ENCODE results near the gene CALN1.

Gene CALN1

GRCh38 chr7:72298912-72299311, 113.2 kb downstream of the CALN1 start:
- H3K27me3 ChIP-seq: no peaks in the 10 kb centered on the region

GRCh38 chr7:72298091-72298490, 114.0 kb downstream of the CALN1 start:
- H3K4me1 ChIP-seq: peaks cover 0 to 2% (median 0%) of the 10 kb centered on the region in 10 experiments; a peak in 3 of 20 replicates
- H3K27ac ChIP-seq: no peak overlapping the region
- H3K4me2 ChIP-seq: no peak overlapping the region
- H3K36me3 ChIP-seq: no peaks in the 10 kb centered on the region
- H4K20me1 ChIP-seq: no peaks in the 10 kb centered on the region
- no peak overlapping the region for H3K4me3 ChIP-seq
- no peak overlapping the region for H3K9ac ChIP-seq
- H3K9me3 ChIP-seq (replicated peaks in 1 of 11): no peaks in the 10 kb centered on the region; a peak in 1 of 22 replicates
- no peak for TF ChIP-seq Cebpa-rat (IDR thresholded peaks at IDR 0.05)
- H3K27me3 ChIP-seq: no peaks in the 10 kb centered on the region

More at GRCh38 chr7:72298912-72299311, 113.2 kb downstream of the CALN1 start:
- no peak for TF ChIP-seq Cebpa-rat (IDR thresholded peaks at IDR 0.05)
- H3K27ac ChIP-seq: no peak overlapping the region
- H3K4me2 ChIP-seq: no peak overlapping the region
- no peaks in the 10 kb centered on the region for H3K36me3 ChIP-seq
- H3K4me1 ChIP-seq: no peaks in the 10 kb centered on the region
- no peak overlapping the region for H3K9ac ChIP-seq
- H4K20me1 ChIP-seq: no peaks in the 10 kb centered on the region
- no peak overlapping the region for H3K4me3 ChIP-seq
- no peaks in the 10 kb centered on the region for H3K9me3 ChIP-seq (replicated peaks in 1 of 11)

- Histone ChIP-seq H3K9me3 (replicated peaks in 1 of 11) (no peaks in the 10 kb centered on the region; a peak in 1 of 22 replicates), H3K4me2 (no peak overlapping the region), H3K4me3 (no peak overlapping the region), H3K27me3 (no peaks in the 10 kb centered on the region), H3K9ac (no peak overlapping the region), H4K20me1 (no peaks in the 10 kb centered on the region), H3K27ac (no peak overlapping the region), H3K36me3 (no peaks in the 10 kb centered on the region), H3K4me1 (peaks cover 0 to 6% (median 4%) of the 10 kb centered on the region in 10 experiments; a peak in 7 of 20 replicates)
- no peak for TF ChIP-seq Cebpa-rat (IDR thresholded peaks at IDR 0.05)
These were observed 114.5 kb downstream of the CALN1 start for GRCh38 chr7:72297636-72298035.

- H4K20me1 ChIP-seq: no peaks in the 10 kb centered on the region
- H3K27ac ChIP-seq: no peak overlapping the region
- H3K4me2 ChIP-seq: peak overlapping the region in 9 of 11 experiments; percentile 1 to 38 (median 16); a peak in 6 of 22 replicates
- H3K4me3 ChIP-seq: no peak overlapping the region
- peaks cover 0 to 7% (median 5%) of the 10 kb centered on the region in 10 experiments; a peak in 7 of 20 replicates for H3K4me1 ChIP-seq
- no peaks in the 10 kb centered on the region for H3K27me3 ChIP-seq
- no peaks in the 10 kb centered on the region; a peak in 1 of 22 replicates for H3K36me3 ChIP-seq
- no peak overlapping the region for H3K9ac ChIP-seq
- no peak for TF ChIP-seq Cebpa-rat (IDR thresholded peaks at IDR 0.05)
- H3K9me3 ChIP-seq (replicated peaks in 1 of 11): peaks cover 8 to 15% (median 12%) of the 10 kb centered on the region in 11 experiments; a peak in 19 of 22 replicates
These were observed 119.3 kb downstream of the CALN1 start for GRCh38 chr7:72292794-72293193.

GRCh38 chr7:72292118-72292517, 120.0 kb downstream of the CALN1 start:
- Histone ChIP-seq H3K4me2 (no peak overlapping the region), H3K27ac (no peak overlapping the region), H3K36me3 (no peaks in the 10 kb centered on the region; a peak in 1 of 22 replicates), H4K20me1 (no peaks in the 10 kb centered on the region), H3K27me3 (no peaks in the 10 kb centered on the region), H3K4me1 (peaks cover 0 to 7% (median 6%) of the 10 kb centered on the region in 10 experiments; a peak in 8 of 20 replicates), H3K9ac (no peak overlapping the region), H3K4me3 (no peak overlapping the region), H3K9me3 (replicated peaks in 1 of 11) (peaks cover 8 to 15% (median 12%) of the 10 kb centered on the region in 11 experiments; a peak in 19 of 22 replicates)
- TF ChIP-seq Cebpa-rat (IDR thresholded peaks at IDR 0.05): no peak

GRCh38 chr7:72286519-72286918, 125.6 kb downstream of the CALN1 start:
- TF ChIP-seq Cebpa-rat (IDR thresholded peaks at IDR 0.05): no peak
- H3K4me2 ChIP-seq: 0 out of 22 replicates have a peak overlapping the region, but pooled peaks of 1 of the 11 experiments have one; percentile 9
- H4K20me1 ChIP-seq: no peaks in the 10 kb centered on the region
- H3K9ac ChIP-seq: no peak overlapping the region
- no peaks in the 10 kb centered on the region for H3K27me3 ChIP-seq
- H3K4me1 ChIP-seq: peaks cover 0 to 13% (median 0%) of the 10 kb centered on the region in 10 experiments; a peak in 5 of 20 replicates
- H3K36me3 ChIP-seq: no peaks in the 10 kb centered on the region; a peak in 1 of 22 replicates
- H3K4me3 ChIP-seq: no peak overlapping the region
- H3K27ac ChIP-seq: no peak overlapping the region
- peaks cover 6 to 23% (median 15%) of the 10 kb centered on the region in 11 experiments; a peak in 19 of 22 replicates for H3K9me3 ChIP-seq (replicated peaks in 1 of 11)

GRCh38 chr7:72283309-72283708, 128.8 kb downstream of the CALN1 start:
- peaks cover 0 to 13% (median 0%) of the 10 kb centered on the region in 10 experiments; a peak in 5 of 20 replicates for H3K4me1 ChIP-seq
- H4K20me1 ChIP-seq: no peaks in the 10 kb centered on the region
- no peaks in the 10 kb centered on the region for H3K36me3 ChIP-seq
- H3K9ac ChIP-seq: no peak overlapping the region
- no peak overlapping the region for H3K4me3 ChIP-seq
- H3K4me2 ChIP-seq: no peak overlapping the region
- no peak overlapping the region for H3K27ac ChIP-seq
- H3K27me3 ChIP-seq: no peaks in the 10 kb centered on the region
- no peak for TF ChIP-seq Cebpa-rat (IDR thresholded peaks at IDR 0.05)
- peaks cover 0 to 16% (median 8%) of the 10 kb centered on the region in 11 experiments; a peak in 6 of 22 replicates for H3K9me3 ChIP-seq (replicated peaks in 1 of 11)

- Histone ChIP-seq H3K27me3 (no peaks in the 10 kb centered on the region), H3K4me3 (no peak overlapping the region), H3K27ac (no peak overlapping the region), H3K9me3 (replicated peaks in 1 of 11) (peaks cover 2 to 24% (median 12%) of the 10 kb centered on the region in 11 experiments; a peak in 11 of 22 replicates), H3K9ac (no peak overlapping the region), H3K36me3 (no peaks in the 10 kb centered on the region), H3K4me1 (peaks cover 0 to 3% (median 0%) of the 10 kb centered on the region in 10 experiments; a peak in 4 of 20 replicates), H3K4me2 (no peak overlapping the region), H4K20me1 (no peaks in the 10 kb centered on the region)
- no peak for TF ChIP-seq Cebpa-rat (IDR thresholded peaks at IDR 0.05)
These were observed 130.8 kb downstream of the CALN1 start for GRCh38 chr7:72281308-72281707.

GRCh38 chr7:72279203-72279602, 132.9 kb downstream of the CALN1 start:
- Histone ChIP-seq H3K4me2 (no peak overlapping the region), H3K36me3 (no peaks in the 10 kb centered on the region), H3K4me1 (no peaks in the 10 kb centered on the region), H3K9ac (no peak overlapping the region), H3K4me3 (no peak overlapping the region), H4K20me1 (no peaks in the 10 kb centered on the region), H3K27ac (no peak overlapping the region), H3K27me3 (no peaks in the 10 kb centered on the region), H3K9me3 (replicated peaks in 1 of 11) (peaks cover 5 to 30% (median 13%) of the 10 kb centered on the region in 11 experiments; a peak in 11 of 22 replicates)
- TF ChIP-seq Cebpa-rat (IDR thresholded peaks at IDR 0.05): no peak

- H3K9ac ChIP-seq: no peak overlapping the region
- no peaks in the 10 kb centered on the region for H3K36me3 ChIP-seq
- H3K4me1 ChIP-seq: no peaks in the 10 kb centered on the region
- no peak overlapping the region for H3K27ac ChIP-seq
- H3K9me3 ChIP-seq (replicated peaks in 1 of 11): peaks cover 0 to 23% (median 12%) of the 10 kb centered on the region in 11 experiments; a peak in 11 of 22 replicates
- H3K4me3 ChIP-seq: no peak overlapping the region
- no peak for TF ChIP-seq Cebpa-rat (IDR thresholded peaks at IDR 0.05)
- H3K27me3 ChIP-seq: no peaks in the 10 kb centered on the region
- no peak overlapping the region for H3K4me2 ChIP-seq
- H4K20me1 ChIP-seq: no peaks in the 10 kb centered on the region
These were observed 133.6 kb downstream of the CALN1 start for GRCh38 chr7:72278550-72278949.
